Keratinocyte (primary cell): ENCODE results near the gene PDK2. TPM values are rescaled to one million over a fixed set of nuclear protein-coding genes. Genes with fewer than 3 reads are reported as not detected.

Source experiments
- DNase-seq: peaks from one replicate; pipeline ENCODE4 v3.0.0-alpha.2; 2011; ENCODE audit warnings: low read depth, missing footprints, low spot score
- FAIRE-seq: peaks from 2 replicates; lab custom pipeline; 2011; peaks lifted over from hg19 to GRCh38; lab: Jason Lieb, UNC
- H2AFZ ChIP-seq: 2 replicates; pipeline ENCODE4 v1.6.0; 2012; ENCODE audit warnings: low read length, control low read depth, inconsistent platforms; ENCODE audit not compliant: control insufficient read depth
- H3K27ac ChIP-seq: 2 replicates; pipeline ENCODE4 v1.5.1; 2011; ENCODE audit warnings: low read length; ENCODE audit not compliant: control insufficient read depth, insufficient read depth
- H3K27me3 ChIP-seq: 3 replicates; pipeline ENCODE4 v1.6.0; 2011; ENCODE audit warnings: low read length; ENCODE audit not compliant: control insufficient read depth, insufficient read depth; ENCODE audit errors: extremely low read depth
- H3K36me3 ChIP-seq, 2 experiments: 2 replicates in 1 of 2; 3 replicates in 1 of 2; pipeline ENCODE4 v1.5.1; 2011; ENCODE audit warnings: low read length in 2 of 2, mild to moderate bottlenecking in 1 of 2; ENCODE audit not compliant: control insufficient read depth in 2 of 2, insufficient read depth in 2 of 2; ENCODE audit errors: extremely low read depth in 1 of 2
- H3K4me1 ChIP-seq: 3 replicates; pipeline ENCODE4 v1.5.1; 2011; ENCODE audit warnings: low read length; ENCODE audit not compliant: control insufficient read depth, insufficient read depth; ENCODE audit errors: extremely low read depth
- H3K4me2 ChIP-seq: 3 replicates; pipeline ENCODE4 v1.6.0; 2011; ENCODE audit warnings: low read depth, low read length; ENCODE audit not compliant: control insufficient read depth, insufficient read depth; ENCODE audit errors: extremely low read depth
- H3K4me3 ChIP-seq, 3 experiments: fragments of 200-600 bp in 1 of 3; sonication (generic) in 1 of 3; 2 replicates in 2 of 3; 3 replicates in 1 of 3; pipeline ENCODE4 v1.5.1; 2011 to 2016; ENCODE audit warnings: low read length in 3 of 3, mild to moderate bottlenecking in 3 of 3, control low read depth in 2 of 3, inconsistent platforms in 1 of 3, low read depth in 1 of 3, mixed read lengths in 1 of 3, mixed run types in 1 of 3, moderate library complexity in 1 of 3; ENCODE audit not compliant: control insufficient read depth in 2 of 3, insufficient read depth in 2 of 3; ENCODE audit errors: extremely low read depth in 1 of 3
- H3K79me2 ChIP-seq: 2 replicates; pipeline ENCODE4 v1.6.0; 2012; ENCODE audit warnings: low read length; ENCODE audit not compliant: control insufficient read depth, insufficient read depth
- H3K9ac ChIP-seq: 3 replicates; pipeline ENCODE4 v1.6.0; 2011; ENCODE audit warnings: low read length; ENCODE audit not compliant: control insufficient read depth, insufficient read depth; ENCODE audit errors: extremely low read depth
- H3K9me1 ChIP-seq: 3 replicates; pipeline ENCODE4 v1.6.0; 2011; ENCODE audit warnings: low read length; ENCODE audit not compliant: control insufficient read depth, insufficient read depth; ENCODE audit errors: extremely low read depth
- H3K9me3 ChIP-seq: 2 replicates; pipeline ENCODE4 v1.5.1; 2012; ENCODE audit warnings: low read depth, low read length; ENCODE audit not compliant: control insufficient read depth
- H4K20me1 ChIP-seq: 3 replicates; pipeline ENCODE4 v1.6.0; 2011; ENCODE audit warnings: low read length; ENCODE audit not compliant: control insufficient read depth, insufficient read depth; ENCODE audit errors: extremely low read depth
- CTCF ChIP-seq, 3 experiments: IDR thresholded peaks in 1 of 3; conservative IDR thresholded peaks in 1 of 3; optimal IDR thresholded peaks in 1 of 3; 2 replicates in 2 of 3; 3 replicates in 1 of 3; pipeline versions ENCODE3 to v1.5.1; 2011; ENCODE audit warnings: low read length in 3 of 3, mild to moderate bottlenecking in 3 of 3, moderate library complexity in 2 of 3, control low read depth in 1 of 3, inconsistent platforms in 1 of 3; ENCODE audit not compliant: insufficient read depth in 2 of 3; ENCODE audit errors: extremely low read depth in 1 of 3
- EZH2 ChIP-seq: IDR thresholded peaks from one replicate; pipeline ENCODE4 v1.6.1; 2012; ENCODE audit warnings: inconsistent platforms, mild to moderate bottlenecking, low read length, moderate library complexity
- dilution Hi-C: fragments of 300-500 bp; cut with MboI; formaldehyde crosslinking; loops from one replicate; pipeline ENCODE4 v1.7.0; 2020; ENCODE audit warnings: low sequenced_read_pairs; ENCODE audit not compliant: extremely low pct_ligation_motif_present
- polyA plus RNA-seq, 5 experiments: library from polyadenylated mRNA; depleted of rRNA in 3 of 5; stranded (reverse) in 3 of 5; stranded (forward) in 1 of 5; unstranded in 1 of 5; fragments of >200 nt; gene quantifications; 1 replicate in 1 of 5; 2 replicates in 3 of 5; 3 replicates in 1 of 5; pipeline versions ENCODE4 v1.2.1 to v1.2.3, GENCODE V29; 2011 to 2012; ENCODE audit warnings: missing spikeins in 2 of 5, low read depth in 1 of 5, low replicate concordance in 1 of 5

PDK2 gene
- polyA plus RNA-seq, 1 donor (not counting 4 experiments of a cell fraction or from before 2014, with no cell fraction given) = 7.5 TPM

GRCh38 chr17:50055055-50055425 is 40.1 kb upstream of the PDK2 start:
- Histone ChIP-seq H3K9me1 (peaks cover 3% of the 10 kb centered on the region), H3K36me3 (peaks cover 19 to 37% of the 10 kb centered on the region in 2 experiments), H3K9ac (peak overlapping the region; percentile 94), H3K4me3 (peak overlapping the region; percentile 82 to 97 (median 86)), H3K4me1 (peaks cover 67% of the 10 kb centered on the region), H3K27me3 (no peaks in the 10 kb centered on the region), H2AFZ (no peak overlapping the region), H4K20me1 (no peaks in the 10 kb centered on the region), H3K9me3 (no peaks in the 10 kb centered on the region), H3K27ac (peak overlapping the region; percentile 91), H3K4me2 (peak overlapping the region; percentile 96), H3K79me2 (peaks cover 42% of the 10 kb centered on the region)
- dilution Hi-C loops = no loop called here
- TF ChIP-seq EZH2 = no peak
- TF ChIP-seq CTCF (optimal IDR thresholded peaks at IDR 0.05 in 1 of 3, IDR thresholded peaks at IDR 0.05 in 1 of 3, conservative IDR thresholded peaks at IDR 0.05 in 1 of 3; ENCODE audit: extremely low read depth in 1 of 3, insufficient read depth in 2 of 3, low read length in 3 of 3) = no peak
- FAIRE-seq (peak; percentile 75), DNase-seq (peak; percentile 92)

GRCh38 chr17:50055426-50056216 is 39.5 kb upstream of the PDK2 start, which contains the start of gene ITGA3:
Gene ITGA3, plus strand, starts transcription at chr17:50056110. Its CDS starts 330 bp downstream, at chr17:50056440.
- no peak within 1 kb of the TSS for H2AFZ ChIP-seq
- no peaks in the 10 kb centered on the region for H3K9me3 ChIP-seq
- dilution Hi-C loops = no loop called here
- DNase-seq = no peak
- H3K27me3 ChIP-seq = no peaks in the 10 kb centered on the region
- peaks cover 47% of the 10 kb centered on the region for H3K79me2 ChIP-seq
- H3K9ac ChIP-seq = peak within 1 kb of the TSS; percentile 94
- H3K4me2 ChIP-seq = peak within 1 kb of the TSS; percentile 96
- TF ChIP-seq EZH2 (no peak), CTCF (optimal IDR thresholded peaks at IDR 0.05 in 1 of 3, IDR thresholded peaks at IDR 0.05 in 1 of 3, conservative IDR thresholded peaks at IDR 0.05 in 1 of 3; ENCODE audit: extremely low read depth in 1 of 3, insufficient read depth in 2 of 3, low read length in 3 of 3) (peak in 1 of 3 experiments; percentile 11)
- H3K27ac ChIP-seq = peak within 1 kb of the TSS; percentile 91
- H3K4me1 ChIP-seq = peaks cover 67% of the 10 kb centered on the region
- no peak for FAIRE-seq
- H3K9me1 ChIP-seq = peaks cover 3% of the 10 kb centered on the region
- H3K36me3 ChIP-seq = peaks cover 19 to 40% of the 10 kb centered on the region in 2 experiments
- H4K20me1 ChIP-seq = no peaks in the 10 kb centered on the region
- H3K4me3 ChIP-seq = peak within 1 kb of the TSS; percentile 82 to 97 (median 86)
